ENCODE results near the gene ASMTL.

- no peak for TF ChIP-seq POLR2A (IDR thresholded peaks at IDR 0.05)
- TF ChIP-seq POLR2AphosphoS5 (IDR thresholded peaks at IDR 0.05; ENCODE audit: insufficient read depth in 1 of 2, low read depth in 1 of 2) = no peak
Observed at GRCh38 chrX:1355131-1356046, 97.3 kb downstream of the ASMTL start.

Data from vagina (tissue), 2 donors.